Pancreas (tissue), 10 donors: ENCODE data around the gene KRTAP9-1. TPM values are rescaled to one million over a fixed set of nuclear protein-coding genes. Genes with fewer than 3 reads are reported as not detected.

Experiments
- ATAC-seq, 4 donors: fragments of 200-7000 bp; cut with Tn5 transposase; one replicate each; pipeline versions ENCODE4 v1.8.0 to v1.9.1; 2020; ENCODE audit warnings: mild to moderate bottlenecking in 4 of 4, moderate library complexity in 4 of 4
- DNase-seq, 6 donors: peaks; one replicate each; pipeline ENCODE4 v3.0.0-alpha.2; 2020
- FAIRE-seq: peaks from 2 replicates; lab custom pipeline; 2012; peaks lifted over from hg19 to GRCh38; lab: Jason Lieb, UNC
- H3K27ac ChIP-seq, 4 donors: fragments of 200-600 bp; sonication (generic); 1 replicate in 3 of 4; 2 replicates in 1 of 4; pipeline versions ENCODE4 v1.5.0 to v1.8.0; 2020
- H3K27me3 ChIP-seq, 4 donors: fragments of 200-600 bp; one replicate each; pipeline ENCODE4 v1.8.0; 2021
- H3K36me3 ChIP-seq, 3 donors: fragments of 200-600 bp; sonication (generic) in 1 of 3; one replicate each; pipeline versions ENCODE4 v1.5.0 to v1.8.0; 2020 to 2021
- H3K4me1 ChIP-seq, 3 donors: fragments of 200-600 bp; one replicate each; pipeline ENCODE4 v1.8.0; 2021
- H3K4me3 ChIP-seq, 4 donors: fragments of 200-600 bp; sonication (generic) in 2 of 4; one replicate each; pipeline versions ENCODE4 v1.5.0 to v1.8.0; 2020 to 2021
- H3K9me3 ChIP-seq, 4 donors: fragments of 200-600 bp; one replicate each; pipeline ENCODE4 v1.8.0; 2021
- CTCF ChIP-seq, 4 donors: fragments of 200-600 bp; sonication (generic) in 3 of 4; IDR thresholded peaks; one replicate each; pipeline versions ENCODE4 v1.5.0 to v1.8.0; 2021; ENCODE audit warnings: antibody characterized with exemption in 4 of 4
- WGBS, 2 donors: extraction: QIAGEN DNeasy Blood & Tissue Kit; methylation state at CpG; one replicate each; pipeline ENCODE4 v1.1.7; 2013; 5-methylcytosine and 5-hydroxymethylcytosine counted together
- intact Hi-C, 3 donors: fragments of 100-400 bp; cut with DNase I; formaldehyde crosslinking; loops; one replicate each; pipeline versions ENCODE4 v1.11.1 to v1.14.2; 2022
- polyA plus RNA-seq, 2 donors: library from polyadenylated mRNA; stranded (reverse); fragments of 200-250 nt; gene quantifications; one replicate each; pipeline ENCODE4 v1.2.3, GENCODE V29; 2013
- total RNA-seq, 6 donors: library from RNA; stranded (reverse); fragmentation: NEBNext Ultra II Directional in 4 of 6; extraction: Animal tissue kit (Norgen Biotek cat#: 25700) in 4 of 6; gene quantifications; one replicate each; pipeline versions ENCODE4 v1.2.1 to v1.2.4, GENCODE V29; 2021 to 2023
- donor health status: healthy with polysubstance abuse.
- donor health status: DM: no; HTN: no; CAD: no; lungs with moderate emphysema.
- donor health status: DM: no; HTN: no; CAD: no.
- donor health status: control.
- donor health status: control.
- donor health status: Bipolar disorder and iron deficiency.
- donor health status: DM: yes; HTN: yes; CAD: no.
- donor health status: DM: no; HTN: no; CAD: no.
- donor health status: DM: no; HTN: no; CAD: no.
- donor health status: DM: yes; HTN: yes; CAD: no.

The KRTAP9-1 gene
- total and polyA plus RNA-seq, 8 donors, result not detected

GRCh38 chr17:41196068-41196467, 6.4 kb downstream of the KRTAP9-1 start:
- no peaks in the 10 kb centered on the region for H3K36me3 ChIP-seq
- DNase-seq (no peak), FAIRE-seq (no peak), ATAC-seq (no peak)
- no peak overlapping the region for H3K27ac ChIP-seq
- no peaks in the 10 kb centered on the region for H3K4me1 ChIP-seq
- intact Hi-C loops, result no loop called here
- no peak for TF ChIP-seq CTCF (IDR thresholded peaks at IDR 0.05)
- H3K27me3 ChIP-seq, result no peaks in the 10 kb centered on the region
- 18 to 25% methylated on average over 1 of the region's 1 CpG for WGBS, 2 donors
- H3K9me3 ChIP-seq, result no peaks in the 10 kb centered on the region
- no peak overlapping the region for H3K4me3 ChIP-seq

- Histone ChIP-seq H3K4me3 (no peak overlapping the region), H3K27me3 (no peaks in the 10 kb centered on the region), H3K9me3 (no peaks in the 10 kb centered on the region), H3K4me1 (no peaks in the 10 kb centered on the region), H3K27ac (no peak overlapping the region), H3K36me3 (no peaks in the 10 kb centered on the region)
- WGBS, 2 donors, result 34 to 49% methylated on average over 5 of the region's 5 CpGs
- no peak for ATAC-seq
- FAIRE-seq, result no peak
- no peak for DNase-seq
- intact Hi-C loops, result no loop called here
- TF ChIP-seq CTCF (IDR thresholded peaks at IDR 0.05), result no peak
Measured at GRCh38 chr17:41199421-41200078, 9.9 kb downstream of the KRTAP9-1 start.

GRCh38 chr17:41211845-41212466, 22.3 kb downstream of the KRTAP9-1 start:
- Histone ChIP-seq H3K27me3 (no peaks in the 10 kb centered on the region), H3K36me3 (no peaks in the 10 kb centered on the region), H3K4me1 (no peaks in the 10 kb centered on the region), H3K9me3 (no peaks in the 10 kb centered on the region), H3K4me3 (no peak overlapping the region), H3K27ac (no peak overlapping the region)
- FAIRE-seq, result no peak
- intact Hi-C loops, result no loop called here
- no peak for DNase-seq
- no peak for ATAC-seq
- WGBS, 2 donors, result 27 to 36% methylated on average over 1 of the region's 1 CpG
- TF ChIP-seq CTCF (IDR thresholded peaks at IDR 0.05), result no peak

GRCh38 chr17:41212524-41213169, 23.0 kb downstream of the KRTAP9-1 start:
- 45 to 50% methylated on average over 7 of the region's 7 CpGs for WGBS, 2 donors
- intact Hi-C loops, result no loop called here
- Histone ChIP-seq H3K9me3 (no peaks in the 10 kb centered on the region), H3K4me1 (no peaks in the 10 kb centered on the region), H3K27ac (no peak overlapping the region), H3K4me3 (no peak overlapping the region), H3K36me3 (no peaks in the 10 kb centered on the region), H3K27me3 (no peaks in the 10 kb centered on the region)
- FAIRE-seq (no peak), ATAC-seq (no peak), DNase-seq (peak in 1 of 6 donors; percentile 44)
- TF ChIP-seq CTCF (IDR thresholded peaks at IDR 0.05), result no peak

- no peak overlapping the region for H3K27ac ChIP-seq
- DNase-seq, result no peak
- 39 to 45% methylated on average over 1 of the region's 1 CpG for WGBS, 2 donors
- FAIRE-seq, result no peak
- H3K4me1 ChIP-seq, result no peaks in the 10 kb centered on the region
- no peak overlapping the region for H3K4me3 ChIP-seq
- intact Hi-C loops, result no loop called here
- no peaks in the 10 kb centered on the region for H3K9me3 ChIP-seq
- H3K36me3 ChIP-seq, result no peaks in the 10 kb centered on the region
- no peaks in the 10 kb centered on the region for H3K27me3 ChIP-seq
- ATAC-seq, result no peak
- no peak for TF ChIP-seq CTCF (IDR thresholded peaks at IDR 0.05)
Measured at GRCh38 chr17:41215681-41216080, 26.0 kb downstream of the KRTAP9-1 start.
